ENCODE results near the gene TAF6.

Gene TAF6

DNA sequence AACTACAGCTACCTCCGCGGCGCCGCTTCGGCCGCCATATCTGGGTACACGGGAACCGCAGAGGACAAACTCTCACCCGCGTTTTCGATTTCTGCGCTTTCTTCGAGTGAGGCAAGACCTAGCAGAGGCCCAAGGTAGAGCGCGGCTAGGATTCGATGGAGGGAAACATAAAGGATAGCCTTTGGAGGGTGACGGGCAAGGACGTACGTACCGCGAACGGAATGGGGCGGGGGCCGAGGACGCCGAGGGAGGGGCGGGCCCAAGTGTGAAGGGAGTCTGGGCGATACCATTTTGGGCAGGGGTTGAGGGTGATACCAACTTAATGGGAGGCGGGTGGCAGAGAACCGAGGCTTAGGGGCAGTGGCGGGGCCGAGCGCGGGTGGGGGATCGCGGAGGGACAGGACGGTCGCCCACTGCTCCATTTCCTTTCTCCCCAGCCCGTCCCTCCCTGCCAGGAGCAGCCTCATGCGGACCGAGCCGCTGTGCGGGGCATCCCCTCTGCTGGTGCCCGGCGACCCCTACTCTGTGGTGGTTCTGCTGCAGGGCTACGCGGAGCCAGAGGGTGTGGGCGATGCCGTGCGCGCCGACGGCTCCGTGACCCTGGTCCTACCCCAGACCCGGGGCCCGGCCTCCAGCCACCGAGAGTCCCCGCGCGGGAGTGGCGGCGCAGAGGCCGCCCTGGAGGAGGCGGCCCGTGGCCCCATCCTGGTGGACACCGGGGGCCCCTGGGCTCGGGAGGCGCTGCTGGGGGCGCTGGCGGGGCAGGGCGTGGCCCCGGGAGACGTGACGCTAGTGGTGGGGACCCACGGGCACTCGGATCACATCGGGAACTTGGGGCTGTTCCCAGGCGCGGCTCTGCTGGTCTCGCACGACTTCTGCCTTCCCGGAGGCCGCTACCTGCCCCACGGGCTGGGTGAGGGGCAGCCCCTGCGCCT, 8.0 kb upstream of the TAF6 start, which contains the start of gene MBLAC1 (continued):
- TF ChIP-seq ZBTB8A (tag by site-specific recombination; IDR thresholded peaks at IDR 0.05) (peak; percentile 87), ZNF112 (tag by site-specific recombination; IDR thresholded peaks at IDR 0.05) (no peak), ZNF560 (tag by site-specific recombination; IDR thresholded peaks at IDR 0.05; ENCODE audit: borderline replicate concordance) (no peak), ZNF248 (tag by site-specific recombination; IDR thresholded peaks at IDR 0.05) (no peak), ZNF830 (tag by site-specific recombination; IDR thresholded peaks at IDR 0.05; ENCODE audit: low read depth) (no peak), GLI4 (tag by site-specific recombination; IDR thresholded peaks at IDR 0.05) (peak; percentile 89), ZNF140 (tag by site-specific recombination; IDR thresholded peaks at IDR 0.05) (no peak), SP3 (tag by site-specific recombination; IDR thresholded peaks at IDR 0.05) (peak; percentile 77), ZNF514 (tag by site-specific recombination; IDR thresholded peaks at IDR 0.05) (no peak), ZNF174 (tag by site-specific recombination; IDR thresholded peaks at IDR 0.05) (no peak)
- TF ChIP-seq, protein P1, sequence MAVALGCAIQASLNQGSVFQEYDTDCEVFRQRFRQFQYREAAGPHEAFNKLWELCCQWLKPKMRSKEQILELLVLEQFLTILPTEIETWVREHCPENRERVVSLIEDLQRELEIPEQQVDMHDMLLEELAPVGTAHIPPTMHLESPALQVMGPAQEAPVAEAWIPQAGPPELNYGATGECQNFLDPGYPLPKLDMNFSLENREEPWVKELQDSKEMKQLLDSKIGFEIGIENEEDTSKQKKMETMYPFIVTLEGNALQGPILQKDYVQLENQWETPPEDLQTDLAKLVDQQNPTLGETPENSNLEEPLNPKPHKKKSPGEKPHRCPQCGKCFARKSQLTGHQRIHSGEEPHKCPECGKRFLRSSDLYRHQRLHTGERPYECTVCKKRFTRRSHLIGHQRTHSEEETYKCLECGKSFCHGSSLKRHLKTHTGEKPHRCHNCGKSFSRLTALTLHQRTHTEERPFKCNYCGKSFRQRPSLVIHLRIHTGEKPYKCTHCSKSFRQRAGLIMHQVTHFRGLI (tag by site-specific recombination; IDR thresholded peaks at IDR 0.05): no peak; the same call in 1 of the 2 replicates
- TF ChIP-seq, protein P2, sequence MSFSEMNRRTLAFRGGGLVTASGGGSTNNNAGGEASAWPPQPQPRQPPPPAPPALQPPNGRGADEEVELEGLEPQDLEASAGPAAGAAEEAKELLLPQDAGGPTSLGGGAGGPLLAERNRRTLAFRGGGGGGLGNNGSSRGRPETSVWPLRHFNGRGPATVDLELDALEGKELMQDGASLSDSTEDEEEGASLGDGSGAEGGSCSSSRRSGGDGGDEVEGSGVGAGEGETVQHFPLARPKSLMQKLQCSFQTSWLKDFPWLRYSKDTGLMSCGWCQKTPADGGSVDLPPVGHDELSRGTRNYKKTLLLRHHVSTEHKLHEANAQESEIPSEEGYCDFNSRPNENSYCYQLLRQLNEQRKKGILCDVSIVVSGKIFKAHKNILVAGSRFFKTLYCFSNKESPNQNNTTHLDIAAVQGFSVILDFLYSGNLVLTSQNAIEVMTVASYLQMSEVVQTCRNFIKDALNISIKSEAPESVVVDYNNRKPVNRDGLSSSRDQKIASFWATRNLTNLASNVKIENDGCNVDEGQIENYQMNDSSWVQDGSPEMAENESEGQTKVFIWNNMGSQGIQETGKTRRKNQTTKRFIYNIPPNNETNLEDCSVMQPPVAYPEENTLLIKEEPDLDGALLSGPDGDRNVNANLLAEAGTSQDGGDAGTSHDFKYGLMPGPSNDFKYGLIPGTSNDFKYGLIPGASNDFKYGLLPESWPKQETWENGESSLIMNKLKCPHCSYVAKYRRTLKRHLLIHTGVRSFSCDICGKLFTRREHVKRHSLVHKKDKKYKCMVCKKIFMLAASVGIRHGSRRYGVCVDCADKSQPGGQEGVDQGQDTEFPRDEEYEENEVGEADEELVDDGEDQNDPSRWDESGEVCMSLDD (tag by site-specific recombination; IDR thresholded peaks at IDR 0.05): no peak
- TF ChIP-seq, protein P3, sequence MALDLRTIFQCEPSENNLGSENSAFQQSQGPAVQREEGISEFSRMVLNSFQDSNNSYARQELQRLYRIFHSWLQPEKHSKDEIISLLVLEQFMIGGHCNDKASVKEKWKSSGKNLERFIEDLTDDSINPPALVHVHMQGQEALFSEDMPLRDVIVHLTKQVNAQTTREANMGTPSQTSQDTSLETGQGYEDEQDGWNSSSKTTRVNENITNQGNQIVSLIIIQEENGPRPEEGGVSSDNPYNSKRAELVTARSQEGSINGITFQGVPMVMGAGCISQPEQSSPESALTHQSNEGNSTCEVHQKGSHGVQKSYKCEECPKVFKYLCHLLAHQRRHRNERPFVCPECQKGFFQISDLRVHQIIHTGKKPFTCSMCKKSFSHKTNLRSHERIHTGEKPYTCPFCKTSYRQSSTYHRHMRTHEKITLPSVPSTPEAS (tag by site-specific recombination; IDR thresholded peaks at IDR 0.05): no peak
- TF ChIP-seq, protein P4, sequence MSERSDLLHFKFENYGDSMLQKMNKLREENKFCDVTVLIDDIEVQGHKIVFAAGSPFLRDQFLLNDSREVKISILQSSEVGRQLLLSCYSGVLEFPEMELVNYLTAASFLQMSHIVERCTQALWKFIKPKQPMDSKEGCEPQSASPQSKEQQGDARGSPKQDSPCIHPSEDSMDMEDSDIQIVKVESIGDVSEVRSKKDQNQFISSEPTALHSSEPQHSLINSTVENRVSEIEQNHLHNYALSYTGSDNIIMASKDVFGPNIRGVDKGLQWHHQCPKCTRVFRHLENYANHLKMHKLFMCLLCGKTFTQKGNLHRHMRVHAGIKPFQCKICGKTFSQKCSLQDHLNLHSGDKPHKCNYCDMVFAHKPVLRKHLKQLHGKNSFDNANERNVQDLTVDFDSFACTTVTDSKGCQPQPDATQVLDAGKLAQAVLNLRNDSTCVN (tag by site-specific recombination; optimal IDR thresholded peaks at IDR 0.05): peak; percentile 92

DNA sequence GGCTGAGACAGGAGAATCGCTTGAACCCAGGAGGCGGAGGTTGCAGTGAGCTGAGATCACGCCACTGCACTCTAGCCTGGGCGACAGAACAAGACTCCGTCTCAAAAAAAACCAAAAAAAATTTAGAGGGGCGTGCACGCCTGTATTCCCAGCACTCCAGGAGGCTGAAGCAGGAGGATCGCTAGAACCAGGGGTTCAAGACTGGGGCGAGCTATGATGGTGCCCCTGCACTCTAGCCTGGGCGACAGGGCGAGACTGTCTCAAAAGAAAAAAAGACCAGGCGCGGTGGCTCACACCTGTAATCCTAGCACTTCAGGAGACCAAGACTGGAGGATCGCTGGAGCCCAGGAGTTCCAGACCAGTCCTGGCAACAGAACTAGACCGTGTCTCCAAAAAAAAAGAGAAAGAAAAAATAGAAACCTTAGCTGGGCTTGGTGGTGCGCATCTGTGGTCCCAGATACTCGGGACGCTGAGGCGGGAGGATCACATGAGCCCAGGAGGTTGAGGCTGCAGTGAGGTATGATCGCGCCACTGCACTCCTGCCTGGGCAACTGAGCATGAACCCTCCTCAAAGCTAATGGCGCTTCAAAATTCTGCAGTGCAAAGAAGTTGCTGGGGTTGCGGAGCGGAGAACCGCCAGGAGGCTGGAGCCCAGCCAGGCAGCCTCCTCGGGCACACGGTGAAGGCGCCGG, 7.2 kb upstream of the TAF6 start:
- CTCF ChIA-PET: interaction anchor here (0.6 to 0.9 kb wide), 3 partner anchors 64 to 169 kb away, joined by 3 to 5 read pairs (median 3); no protein-coding TSS in a partner anchor
- H3K4me3 ChIP-seq (ENCODE audit: low read depth, low read length): peak overlapping the region; percentile 79
- no peaks in the 10 kb centered on the region for H3K9me3 ChIP-seq (ENCODE audit: control insufficient read depth, insufficient read depth, low read depth, low read length)
- H3K36me3 ChIP-seq (ENCODE audit: control insufficient read depth in 2 of 2, insufficient read depth in 1 of 2, low read length in 2 of 2): peaks cover 0 to 13% of the 10 kb centered on the region in 2 experiments; a peak in 2 of 3 replicates
- no peaks in the 10 kb centered on the region; the same call in 1 of the 2 replicates for H3K4me1 ChIP-seq (ENCODE audit: control insufficient read depth, insufficient read depth, low read length)
- POLR2A ChIA-PET: interaction anchor here (0.7 to 8.4 kb wide), 13 partner anchors 12 to 304 kb away, joined by 3 to 81 read pairs (median 4); partner anchors contain the start of genes AP4M1, GPC2, LAMTOR4 and MCM7
- H3K27ac ChIP-seq (ENCODE audit: extremely low read depth, low read depth, low read length): peak overlapping the region; percentile 98
- 0 out of 2 replicates have a peak, but pooled peaks have one; percentile 14 for TF ChIP-seq ZNF391 (tag by site-specific recombination; IDR thresholded peaks at IDR 0.05; ENCODE audit: borderline replicate concordance, low read depth)
- TF ChIP-seq ZNF394 (tag by site-specific recombination; IDR thresholded peaks at IDR 0.05; ENCODE audit: borderline replicate concordance): peak; percentile 83
- 0 out of 2 replicates have a peak, but pooled peaks have one; percentile 7 for TF ChIP-seq SCRT1 (tag by site-specific recombination; IDR thresholded peaks at IDR 0.05; ENCODE audit: borderline replicate concordance)
- TF ChIP-seq, protein P5, sequence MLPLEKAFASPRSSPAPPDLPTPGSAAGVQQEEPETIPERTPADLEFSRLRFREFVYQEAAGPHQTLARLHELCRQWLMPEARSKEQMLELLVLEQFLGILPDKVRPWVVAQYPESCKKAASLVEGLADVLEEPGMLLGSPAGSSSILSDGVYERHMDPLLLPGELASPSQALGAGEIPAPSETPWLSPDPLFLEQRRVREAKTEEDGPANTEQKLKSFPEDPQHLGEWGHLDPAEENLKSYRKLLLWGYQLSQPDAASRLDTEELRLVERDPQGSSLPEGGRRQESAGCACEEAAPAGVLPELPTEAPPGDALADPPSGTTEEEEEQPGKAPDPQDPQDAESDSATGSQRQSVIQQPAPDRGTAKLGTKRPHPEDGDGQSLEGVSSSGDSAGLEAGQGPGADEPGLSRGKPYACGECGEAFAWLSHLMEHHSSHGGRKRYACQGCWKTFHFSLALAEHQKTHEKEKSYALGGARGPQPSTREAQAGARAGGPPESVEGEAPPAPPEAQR (tag by site-specific recombination; IDR thresholded peaks at IDR 0.05): 0 out of 2 replicates have a peak, but pooled peaks have one; percentile 12
- TF ChIP-seq RBAK (tag by site-specific recombination; IDR thresholded peaks at IDR 0.05): no peak
- TF ChIP-seq, protein P6, sequence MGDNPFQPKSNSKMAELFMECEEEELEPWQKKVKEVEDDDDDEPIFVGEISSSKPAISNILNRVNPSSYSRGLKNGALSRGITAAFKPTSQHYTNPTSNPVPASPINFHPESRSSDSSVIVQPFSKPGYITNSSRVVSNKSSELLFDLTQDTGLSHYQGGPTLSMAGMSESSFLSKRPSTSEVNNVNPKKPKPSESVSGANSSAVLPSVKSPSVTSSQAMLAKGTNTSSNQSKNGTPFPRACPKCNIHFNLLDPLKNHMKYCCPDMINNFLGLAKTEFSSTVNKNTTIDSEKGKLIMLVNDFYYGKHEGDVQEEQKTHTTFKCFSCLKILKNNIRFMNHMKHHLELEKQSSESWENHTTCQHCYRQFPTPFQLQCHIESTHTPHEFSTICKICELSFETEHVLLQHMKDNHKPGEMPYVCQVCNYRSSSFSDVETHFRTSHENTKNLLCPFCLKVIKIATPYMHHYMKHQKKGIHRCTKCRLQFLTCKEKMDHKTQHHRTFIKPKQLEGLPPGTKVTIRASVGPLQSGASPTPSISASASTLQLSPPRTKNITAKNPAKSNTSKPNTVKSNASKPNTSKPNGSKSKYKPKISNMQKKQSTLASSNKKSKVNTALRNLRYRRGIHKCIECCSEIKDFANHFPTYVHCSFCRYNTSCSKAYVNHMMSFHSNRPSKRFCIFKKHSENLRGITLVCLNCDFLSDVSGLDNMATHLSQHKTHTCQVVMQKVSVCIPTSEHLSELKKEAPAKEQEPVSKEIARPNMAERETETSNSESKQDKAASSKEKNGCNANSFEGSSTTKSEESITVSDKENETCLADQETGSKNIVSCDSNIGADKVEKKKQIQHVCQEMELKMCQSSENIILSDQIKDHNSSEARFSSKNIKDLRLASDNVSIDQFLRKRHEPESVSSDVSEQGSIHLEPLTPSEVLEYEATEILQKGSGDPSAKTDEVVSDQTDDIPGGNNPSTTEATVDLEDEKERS (tag by site-specific recombination; IDR thresholded peaks at IDR 0.05): peak; percentile 11; the same call in 1 of the 2 replicates
- no peak for TF ChIP-seq ZNF221 (tag by site-specific recombination; IDR thresholded peaks at IDR 0.05; ENCODE audit: borderline replicate concordance)

All from HEK293 (cell line).